Measurements from ENCODE around the gene GPX1.

GPX1 gene

DNA sequence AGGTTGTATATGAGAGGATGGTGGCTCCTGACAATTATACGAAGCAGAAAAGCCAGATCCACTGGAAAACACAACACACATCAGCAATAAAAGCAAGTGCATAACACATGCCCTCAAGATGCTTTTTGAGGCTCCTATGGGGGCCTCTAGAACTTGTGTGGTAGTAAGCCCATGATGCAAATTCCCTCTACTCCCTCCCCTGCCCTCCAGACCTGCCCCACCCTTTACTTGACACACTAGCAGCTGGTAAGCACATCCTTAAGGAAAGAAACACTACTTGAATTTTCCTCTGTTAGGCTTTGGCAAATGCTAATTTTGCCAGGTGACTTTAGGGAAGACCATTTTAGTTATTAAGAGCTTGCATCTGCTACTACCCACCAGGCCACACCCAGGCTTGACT lies 47.5 kb downstream of the GPX1 start:
- no peak for DNase-seq

All from activated CD4-positive, alpha-beta T cell treated with anti-CD3 and anti-CD28 coated beads, Interleukin-2, amount 50 U/mL, for 1 hour (primary cell).